ENCODE results near the gene MAPK11.
"Not testable (repeated sequence)": the region's sequence is repeated elsewhere in the genome, so short reads cannot be mapped to it uniquely, and the experiment has no call there.

MAPK11 gene

GRCh38 chr22:50275181-50276055 is 5.2 kb upstream of the MAPK11 start:
- no peak for DNase-seq (ENCODE audit: low read depth)

GRCh38 chr22:50274771-50275170 is 4.6 kb upstream of the MAPK11 start:
- no peak for DNase-seq (ENCODE audit: low read depth)

- peak; percentile 73 for DNase-seq (ENCODE audit: low read depth)
These were observed 4.1 kb upstream of the MAPK11 start for GRCh38 chr22:50274311-50274710.

GRCh38 chr22:50273781-50274180 is 3.6 kb upstream of the MAPK11 start:
- DNase-seq (ENCODE audit: low read depth): not testable (repeated sequence)

- DNase-seq (ENCODE audit: low read depth): not testable (repeated sequence)
These were observed 3.2 kb upstream of the MAPK11 start for GRCh38 chr22:50273352-50273751.

- peak; percentile 27 for DNase-seq (ENCODE audit: low read depth)
These were observed 2.0 kb upstream of the MAPK11 start for GRCh38 chr22:50272044-50272802.

- peak; percentile 65 for DNase-seq (ENCODE audit: low read depth)
These were observed 1.4 kb upstream of the MAPK11 start for GRCh38 chr22:50271519-50271970.

GRCh38 chr22:50270666-50271394 is 650 bp upstream of the MAPK11 start:
- DNase-seq (ENCODE audit: low read depth): peak; percentile 80

GRCh38 chr22:50269573-50269969 is 609 bp downstream of the MAPK11 start:
- no peak for DNase-seq (ENCODE audit: low read depth)

- DNase-seq (ENCODE audit: low read depth): no peak
These were observed 1.5 kb downstream of the MAPK11 start for GRCh38 chr22:50268655-50269113.

GRCh38 chr22:50267591-50268390 is 2.4 kb downstream of the MAPK11 start:
- DNase-seq (ENCODE audit: low read depth): peak; percentile 47

GRCh38 chr22:50266994-50267393 is 3.2 kb downstream of the MAPK11 start:
- no peak for DNase-seq (ENCODE audit: low read depth)

GRCh38 chr22:50264946-50265669 is 5.1 kb downstream of the MAPK11 start:
- DNase-seq (ENCODE audit: low read depth): no peak

- DNase-seq (ENCODE audit: low read depth): no peak
These were observed 6.0 kb downstream of the MAPK11 start for GRCh38 chr22:50264104-50264745.

GRCh38 chr22:50262973-50263617 is 7.1 kb downstream of the MAPK11 start:
- no peak for DNase-seq (ENCODE audit: low read depth)

GRCh38 chr22:50262460-50262911 is 7.7 kb downstream of the MAPK11 start:
- DNase-seq (ENCODE audit: low read depth): peak; percentile 53

- peak; percentile 61 for DNase-seq (ENCODE audit: low read depth)
These were observed 8.3 kb downstream of the MAPK11 start, which contains the start of gene MAPK12 for GRCh38 chr22:50261615-50262459. Gene MAPK12 (minus strand): TSS chr22:50261683. CDS start chr22:50261509, 174 bp downstream.

Data from ELR (cell line).